GM12878 (cell line): ENCODE results near the gene FFAR3. TPM values are rescaled to one million over a fixed set of nuclear protein-coding genes. Genes with fewer than 3 reads are reported as not detected.
A peak's percentile ranks its signal among the peaks of the same experiment; 100 is the strongest.
"Not testable (repeated sequence)": the region's sequence is repeated elsewhere in the genome, so short reads cannot be mapped to it uniquely, and the experiment has no call there.

Experiments used
- ATAC-seq: fragments of 200-7000 bp; cut with Tn5 transposase; 3 replicates; pipeline ENCODE4 v1.9.1; 2020; ENCODE audit warnings: mild to moderate bottlenecking, moderate library complexity
- BruUV-seq: library from RNA; stranded (reverse); fragments of 400-500 nt; replicated peaks from 2 replicates; lab custom pipeline; 2021; lab: Mats Ljungman, UMichigan
- CTCF ChIA-PET: fragments of 300-600 bp; sonication (Branson Sonifier 250); formaldehyde crosslinking; extraction: SDS; loops from one replicate; lab custom pipeline; 2021; ENCODE audit warnings: inconsistent platforms; lab: Yijun Ruan, JAX
- POLR2A ChIA-PET: fragments of 350-600 bp; formaldehyde crosslinking; extraction: SDS; loops from one replicate; lab custom pipeline; 2021; ENCODE audit warnings: inconsistent platforms; lab: Charles Lee
- RAD21 ChIA-PET: fragments of 300-600 bp; sonication (Branson Sonifier 250); formaldehyde crosslinking; loops from one replicate; lab custom pipeline; 2023; ENCODE audit warnings: antibody characterized with exemption; ENCODE audit not compliant: unreplicated experiment; lab: Charles Lee
- SMC1A ChIA-PET: fragments of 300-600 bp; sonication (Branson Sonifier 250); formaldehyde crosslinking; loops from one replicate; lab custom pipeline; 2023; ENCODE audit not compliant: unreplicated experiment, uncharacterized antibody; lab: Charles Lee
- DNase-seq: peaks from one replicate; pipeline ENCODE4 v3.0.0-alpha.2; 2011; ENCODE audit warnings: low read depth, low spot score
- FAIRE-seq: peaks from 3 replicates; lab custom pipeline; 2011; peaks lifted over from hg19 to GRCh38; lab: Jason Lieb, UNC
- H2AFZ ChIP-seq: 2 replicates; pipeline ENCODE4 v1.6.0; 2011; ENCODE audit warnings: low read depth, low read length, control low read depth; ENCODE audit not compliant: control insufficient read depth
- H3K27ac ChIP-seq: 2 replicates; pipeline ENCODE4 v1.5.1; 2011; ENCODE audit warnings: control low read depth; ENCODE audit not compliant: control insufficient read depth, insufficient read depth
- H3K27me3 ChIP-seq, 2 experiments: replicated peaks in 1 of 2; 2 replicates each; pipeline versions ENCODE4 v1.6.0 to v1.6.1; 2011; ENCODE audit warnings: low read length in 1 of 2; ENCODE audit not compliant: control insufficient read depth in 2 of 2, insufficient read depth in 2 of 2
- H3K36me3 ChIP-seq, 2 experiments: 2 replicates each; pipeline ENCODE4 v1.5.1; 2011; ENCODE audit warnings: low read length in 1 of 2; ENCODE audit not compliant: control insufficient read depth in 2 of 2, insufficient read depth in 2 of 2
- H3K4me1 ChIP-seq: 2 replicates; pipeline ENCODE4 v1.6.1; 2011; ENCODE audit warnings: mild to moderate bottlenecking, low read length, moderate library complexity, mixed read lengths; ENCODE audit not compliant: control insufficient read depth, insufficient read depth
- H3K4me2 ChIP-seq: 2 replicates; pipeline ENCODE4 v1.6.0; 2011; ENCODE audit warnings: control low read depth; ENCODE audit not compliant: control insufficient read depth, insufficient read depth
- H3K4me3 ChIP-seq: fragments of 200-600 bp; sonication (generic); 2 replicates; pipeline ENCODE4 v1.5.1; 2016
- H3K79me2 ChIP-seq: 2 replicates; pipeline ENCODE4 v1.6.0; 2011; ENCODE audit warnings: low read length; ENCODE audit not compliant: control insufficient read depth, insufficient read depth
- H3K9ac ChIP-seq: 2 replicates; pipeline ENCODE4 v1.8.0; 2011; ENCODE audit warnings: low read length, control low read depth, mixed read lengths; ENCODE audit not compliant: control insufficient read depth, insufficient read depth
- H3K9me3 ChIP-seq: replicated peaks from 3 replicates; pipeline ENCODE4 v1.5.1; 2011; ENCODE audit warnings: mild to moderate bottlenecking, low read length; ENCODE audit not compliant: control insufficient read depth, insufficient read depth
- H4K20me1 ChIP-seq: 2 replicates; pipeline ENCODE4 v1.6.0; 2011; ENCODE audit not compliant: control insufficient read depth, insufficient read depth
- CEBPZ ChIP-seq: fragments of 150-350 bp; IDR thresholded peaks from 2 replicates; pipeline ENCODE4 v1.6.1; 2016; ENCODE audit warnings: low read depth, low read length
- RAD21 ChIP-seq: IDR thresholded peaks from 2 replicates; pipeline ENCODE4 v1.6.1; 2011; ENCODE audit warnings: mild to moderate bottlenecking, low read depth, low read length, moderate library complexity; ENCODE audit not compliant: insufficient read depth
- ZNF687 ChIP-seq: fragments of 450-650 bp; IDR thresholded peaks from 2 replicates; pipeline ENCODE4 v1.6.1; 2017; ENCODE audit warnings: mild to moderate bottlenecking, moderate library complexity
- WGBS: methylation state at CpG from one replicate; pipeline ENCODE4 v1.1.6; 2016; ENCODE audit warnings: low lambda C conversion rate; ENCODE audit not compliant: insufficient replicate concordance, insufficient coverage; ENCODE audit errors: missing lambda C conversion rate; 5-methylcytosine and 5-hydroxymethylcytosine counted together
- in situ Hi-C: fragments of 300-500 bp; cut with MboI; formaldehyde crosslinking; loops from 9 replicates; pipeline ENCODE4 v1.14.3; 2018; ENCODE audit warnings: mixed read lengths
- intact Hi-C: fragments of 100-400 bp; cut with micrococcal nuclease; formaldehyde crosslinking; loops from one replicate; pipeline ENCODE4 v1.14.2; 2022; ENCODE audit not compliant: unreplicated experiment
- polyA plus RNA-seq, 11 experiments: library from polyadenylated mRNA; depleted of rRNA in 4 of 11; unstranded in 6 of 11; stranded (reverse) in 5 of 11; fragments of >200 nt; fragmentation: Nextera tagmentation in 4 of 11; fragmentation: Illumina TruSeq in 1 of 11; extraction: Ambion mirVana in 4 of 11; extraction: Trizol in 1 of 11; gene quantifications; 1 replicate in 1 of 11; 2 replicates in 10 of 11; pipeline versions ENCODE4 v1.2.1 to v1.2.3, GENCODE V29; 2011 to 2016; ENCODE audit warnings: inconsistent platforms in 2 of 11, missing spikeins in 2 of 11, low read depth in 1 of 11
- total RNA-seq, 4 experiments: library from RNA; depleted of rRNA in 3 of 4; stranded (reverse); fragments of >200 nt in 3 of 4; fragmentation: Illumina TruSeq in 1 of 4; extraction: Trizol in 1 of 4; gene quantifications; 2 replicates each; pipeline versions ENCODE4 v1.2.1 to v1.2.3, GENCODE V29; 2013 to 2021

The FFAR3 gene
- total and polyA plus RNA-seq, 10 of the 15 experiments (the other 5 are each of a cell fraction or from before 2014, with no cell fraction given), result 0.15 to 0.18 TPM; not detected in 8

GRCh38 chr19:35378356-35378755 lies 20.1 kb downstream of the FFAR3 start:
- H3K36me3 ChIP-seq, result no peaks in the 10 kb centered on the region
- no peak overlapping the region for H3K9ac ChIP-seq
- no peak overlapping the region for H3K27ac ChIP-seq
- no peak for FAIRE-seq
- intact Hi-C loops, result loop anchor here (5.0 kb wide), 1 partner anchor 39 kb away; no protein-coding TSS in a partner anchor
- RAD21 ChIA-PET, result interaction anchor here (0.9 to 5.8 kb wide), 9 partner anchors 12 to 270 kb away, joined by 3 to 90 read pairs (median 14); partner anchors contain the start of gene COX6B1
- BruUV-seq, result no TSS peak
- H3K4me2 ChIP-seq, result no peak overlapping the region
- H3K4me1 ChIP-seq, result peaks cover 34% of the 10 kb centered on the region
- H4K20me1 ChIP-seq, result no peaks in the 10 kb centered on the region
- 100% methylated on average over 3 of the region's 3 CpGs for WGBS
- CTCF ChIA-PET, result interaction anchor here (0.6 to 4.0 kb wide), 8 partner anchors 15 to 117 kb away, joined by 3 to 22 read pairs (median 4); no protein-coding TSS in a partner anchor
- H2AFZ ChIP-seq, result no peak overlapping the region
- SMC1A ChIA-PET, result interaction anchor here (0.8 to 5.4 kb wide), 13 partner anchors 10 to 92 kb away, joined by 3 to 110 read pairs (median 5); partner anchors contain the start of gene FFAR3
- POLR2A ChIA-PET, result interaction anchor here (0.9 to 4.1 kb wide), 9 partner anchors 9 to 85 kb away, joined by 3 to 52 read pairs (median 10); no protein-coding TSS in a partner anchor
- DNase-seq, result no peak
- TF ChIP-seq CEBPZ (0 out of 2 replicates have a peak, but pooled peaks have one; percentile 33), RAD21 (no peak), ZNF687 (0 out of 2 replicates have a peak, but pooled peaks have one; percentile 20)
- TF ChIP-seq, all 136 proteins: peak for 2
- Histone ChIP-seq H3K9me3 (peaks cover 2% of the 10 kb centered on the region; the same call in 2 of the 3 replicates), H3K79me2 (no peaks in the 10 kb centered on the region), H3K27me3 (no peaks in the 10 kb centered on the region), H3K4me3 (no peak overlapping the region)
- ATAC-seq, result no peak
- in situ Hi-C loops, result no loop called here

GRCh38 chr19:35379545-35379944 lies 21.3 kb downstream of the FFAR3 start:
- H2AFZ ChIP-seq, BruUV-seq, H3K9ac ChIP-seq, H4K20me1 ChIP-seq, DNase-seq, H3K27ac ChIP-seq, H3K4me2 ChIP-seq, in situ Hi-C loops, H3K4me3 ChIP-seq, H3K27me3 ChIP-seq, FAIRE-seq, H3K36me3 ChIP-seq, ATAC-seq, H3K79me2 ChIP-seq, H3K9me3 ChIP-seq: not testable (repeated sequence)
- RAD21 ChIA-PET, result interaction anchor here (3.4 to 5.8 kb wide), 3 partner anchors 24 to 82 kb away, joined by 37 to 90 read pairs (median 51); no protein-coding TSS in a partner anchor
- intact Hi-C loops, result loop anchor here (5.0 kb wide), 1 partner anchor 38 kb away; no protein-coding TSS in a partner anchor
- POLR2A ChIA-PET, result interaction anchor here (3.5 to 4.1 kb wide), 2 partner anchors 23 to 39 kb away, joined by 35 to 52 read pairs; no protein-coding TSS in a partner anchor
- H3K4me1 ChIP-seq, result peaks cover 32% of the 10 kb centered on the region
- CTCF ChIA-PET, result interaction anchor here (1.5 kb wide), 1 partner anchor 39 kb away, joined by 6 read pairs; no protein-coding TSS in a partner anchor
- SMC1A ChIA-PET, result interaction anchor here (0.6 to 5.4 kb wide), 5 partner anchors 8 to 52 kb away, joined by 3 to 110 read pairs (median 20); partner anchors contain the start of gene FFAR3
- 95% methylated on average over 3 of the region's 5 CpGs for WGBS
